Activated gamma-delta T cell (primary cell): Measurements from ENCODE around the gene TRIM58.

Experiments used
- DNase-seq: peaks from one replicate; lab custom pipeline; 2025; lab: John Stamatoyannopoulos, UW

TRIM58 gene

DNA sequence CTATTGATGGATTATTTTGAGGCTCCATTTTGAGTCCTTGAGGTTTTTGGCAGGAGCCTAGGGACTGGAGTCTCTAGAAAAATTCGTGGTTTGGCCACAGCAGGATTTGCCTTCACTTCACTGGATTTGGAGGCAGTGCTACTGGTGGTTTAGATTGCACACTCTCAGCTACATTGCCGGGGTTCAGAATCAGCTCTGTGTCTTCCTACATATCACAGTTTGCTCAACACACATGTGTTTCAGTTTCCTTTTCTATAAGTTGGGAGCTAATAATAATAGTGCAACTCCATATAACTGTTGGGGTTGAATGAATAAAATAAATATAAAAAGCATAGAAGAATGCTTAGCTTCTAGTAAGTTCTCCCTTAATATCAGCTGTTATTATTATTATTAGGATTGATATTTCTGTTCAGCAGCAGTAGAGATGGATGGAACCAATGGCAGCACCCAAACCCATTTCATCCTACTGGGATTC, 38.2 kb downstream of the TRIM58 start, which contains the start of gene OR2W3:
TSS of gene OR2W3 (plus strand) at position 425 of the 475 bp plus-strand sequence. CDS start at position 425, 0 bp downstream.
- DNase-seq, result no peak

DNA sequence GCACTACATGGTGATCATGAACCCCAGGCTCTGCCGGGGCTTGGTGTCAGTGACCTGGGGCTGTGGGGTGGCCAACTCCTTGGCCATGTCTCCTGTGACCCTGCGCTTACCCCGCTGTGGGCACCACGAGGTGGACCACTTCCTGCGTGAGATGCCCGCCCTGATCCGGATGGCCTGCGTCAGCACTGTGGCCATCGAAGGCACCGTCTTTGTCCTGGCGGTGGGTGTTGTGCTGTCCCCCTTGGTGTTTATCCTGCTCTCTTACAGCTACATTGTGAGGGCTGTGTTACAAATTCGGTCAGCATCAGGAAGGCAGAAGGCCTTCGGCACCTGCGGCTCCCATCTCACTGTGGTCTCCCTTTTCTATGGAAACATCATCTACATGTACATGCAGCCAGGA, 39.0 kb downstream of the TRIM58 start:
- DNase-seq, result no peak

DNA sequence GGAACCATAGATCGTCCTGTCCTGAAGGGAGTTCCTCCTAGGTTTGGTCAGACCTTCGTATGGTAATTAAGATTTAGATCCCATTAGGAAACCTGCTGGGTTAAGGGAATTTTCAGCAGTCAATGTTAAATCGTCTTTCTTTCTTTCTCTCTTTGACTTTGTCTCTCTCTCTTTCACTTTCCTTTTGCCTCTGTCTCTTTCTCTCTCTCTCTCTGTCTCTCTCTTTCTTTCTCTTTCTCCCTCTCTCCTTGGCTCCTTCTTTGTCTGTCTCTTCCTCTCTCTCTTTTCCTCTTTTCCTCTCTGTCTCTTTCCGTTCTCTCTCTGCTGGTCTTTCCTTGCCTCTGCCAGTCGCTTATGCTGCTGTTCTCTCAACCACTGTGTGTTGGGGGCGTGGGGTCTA, 47.1 kb downstream of the TRIM58 start:
- DNase-seq, result no peak

DNA sequence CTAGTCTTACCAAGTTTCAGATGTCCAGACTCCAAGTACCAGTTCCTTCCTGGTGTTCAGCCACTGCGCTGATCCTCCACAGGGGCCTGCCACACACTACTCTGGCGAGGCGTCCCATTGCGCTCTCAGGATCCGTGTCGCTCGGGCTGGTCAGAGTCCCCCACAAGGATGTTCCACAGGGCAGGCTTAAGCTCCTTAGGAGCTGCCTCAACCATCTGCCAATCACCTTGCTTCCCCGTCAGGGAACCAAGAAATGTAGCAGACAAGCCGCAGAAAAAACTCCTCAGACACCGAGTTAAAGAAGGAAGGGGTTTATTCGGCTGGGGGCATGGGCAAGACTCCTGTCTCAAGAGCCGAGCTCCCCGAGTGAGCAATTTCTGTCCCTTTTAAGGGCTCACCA, 48.2 kb downstream of the TRIM58 start:
- no peak for DNase-seq

DNA sequence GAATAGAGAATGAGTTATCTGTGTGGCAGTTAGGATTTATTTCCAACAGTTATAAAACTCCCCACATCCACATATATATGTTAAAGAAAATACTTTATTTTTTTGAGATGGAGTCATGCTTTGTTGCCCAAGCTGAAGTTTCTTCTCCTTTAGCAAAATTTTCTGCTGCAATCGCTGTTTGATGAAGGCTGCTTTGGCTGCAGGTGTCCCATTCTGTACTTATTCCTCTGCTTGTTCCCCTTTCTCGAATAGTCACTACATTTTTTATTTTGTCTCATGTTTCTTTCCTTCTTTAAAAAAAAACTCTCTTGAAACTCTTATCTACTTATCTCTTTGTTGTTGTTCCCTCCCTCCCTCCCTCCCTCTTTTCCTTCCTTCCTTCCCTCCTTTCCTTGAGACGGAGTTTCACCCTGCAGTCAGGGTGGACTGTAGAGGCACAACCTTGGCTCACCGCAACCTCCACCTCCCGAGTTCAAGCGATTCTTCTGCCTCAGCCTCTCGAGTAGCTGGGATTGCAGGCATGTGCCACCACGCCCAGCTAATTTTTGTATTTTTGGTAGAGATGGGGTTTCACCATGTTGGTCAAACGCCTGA, 49.0 kb downstream of the TRIM58 start:
- DNase-seq, result no peak

DNA sequence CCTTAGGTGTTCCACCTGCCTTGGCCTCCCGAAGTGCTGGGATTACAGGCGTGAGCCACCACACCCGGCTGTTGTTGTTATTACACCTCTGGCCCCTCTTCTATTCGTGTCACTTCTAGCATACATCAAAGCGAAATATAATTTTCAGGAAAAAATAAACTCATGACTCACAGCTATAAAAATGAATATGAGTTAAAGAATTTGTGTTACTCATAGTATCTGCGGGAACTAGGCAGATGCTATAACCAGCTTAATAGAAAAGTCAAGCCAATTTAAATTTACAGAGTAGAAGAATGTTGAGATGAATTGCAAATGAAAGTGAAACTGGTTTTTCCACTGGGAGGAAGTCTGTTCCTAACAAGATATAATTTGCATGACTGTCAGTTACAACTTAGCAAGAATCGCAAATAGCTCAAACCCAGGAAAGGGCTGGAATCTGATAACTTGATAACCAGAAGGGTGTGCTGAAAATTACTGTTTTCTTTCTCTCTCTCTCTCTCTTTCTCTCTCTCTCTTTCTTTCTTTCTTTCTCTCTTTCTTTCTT, 49.6 kb downstream of the TRIM58 start:
- DNase-seq, result no peak

DNA sequence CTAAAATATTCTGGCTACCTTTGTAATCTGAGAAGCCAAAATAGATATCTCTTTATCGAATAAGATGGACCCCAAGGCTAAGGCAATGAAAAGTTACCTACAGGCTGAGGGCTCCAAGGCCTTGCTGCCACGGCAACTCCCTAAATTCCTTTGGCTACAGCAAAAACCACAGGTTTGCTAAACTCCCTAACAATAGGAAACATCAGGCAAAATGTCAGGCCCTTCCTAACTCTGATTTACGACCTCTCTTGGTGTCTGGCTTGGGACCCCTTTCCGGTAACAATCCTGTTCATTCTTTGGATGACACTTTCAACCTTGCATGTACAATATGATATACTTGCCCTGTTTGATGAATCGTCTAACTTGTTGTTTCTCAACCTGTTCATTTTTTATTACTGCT, 51.8 kb downstream of the TRIM58 start:
- no peak for DNase-seq

DNA sequence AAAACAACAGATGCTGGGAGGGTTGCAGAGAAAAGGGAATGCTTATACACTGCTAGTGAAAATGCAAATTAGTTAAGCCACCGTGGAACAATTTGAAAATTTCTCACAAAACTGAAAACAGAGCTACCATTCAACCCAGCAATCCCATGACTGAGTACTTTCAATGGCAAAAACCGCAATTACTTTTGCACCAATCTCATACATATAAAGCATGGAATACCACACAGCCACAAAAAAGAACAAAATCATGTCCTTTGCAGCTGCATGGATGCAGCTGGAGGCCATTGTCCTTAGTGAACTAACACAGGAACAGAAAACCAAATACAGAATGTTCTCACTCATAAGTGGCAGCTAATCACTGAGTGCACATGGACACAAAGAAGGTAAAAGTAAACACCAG, 56.8 kb downstream of the TRIM58 start:
- no peak for DNase-seq

DNA sequence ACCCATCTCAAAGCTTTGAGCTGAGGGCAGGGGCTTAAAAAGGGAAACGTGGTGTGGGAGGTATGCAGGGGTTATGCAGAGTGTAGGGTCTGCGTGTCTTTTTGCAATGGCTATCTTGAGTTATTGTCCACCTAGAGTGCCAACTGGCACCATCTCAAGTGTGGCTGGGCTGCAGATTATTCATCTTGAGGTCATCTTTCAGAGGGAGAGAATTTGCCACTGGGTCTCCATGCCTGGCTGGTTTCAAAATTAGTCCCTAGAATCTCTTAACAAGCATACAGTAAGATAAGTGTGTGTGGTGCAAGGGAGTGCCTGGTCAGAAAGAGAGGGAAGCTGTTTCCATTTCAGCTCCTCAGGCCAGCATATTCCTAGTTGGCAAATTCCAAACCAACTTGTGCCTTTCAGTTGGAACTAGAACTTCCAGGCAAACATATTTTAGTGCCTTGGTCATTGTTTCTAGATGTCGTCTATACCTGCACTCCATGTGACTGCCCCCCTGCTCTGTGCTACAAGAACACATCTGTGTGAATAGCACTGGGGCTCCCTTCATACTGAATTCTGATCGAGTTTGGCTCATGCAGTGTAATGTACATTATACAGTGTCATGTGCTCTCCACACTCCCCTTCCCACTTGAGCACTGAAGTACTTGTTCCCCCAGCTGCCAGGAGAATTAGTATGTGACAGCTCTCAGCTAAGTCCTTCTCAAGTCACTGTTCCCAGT, 58.1 kb downstream of the TRIM58 start:
- DNase-seq, result no peak

DNA sequence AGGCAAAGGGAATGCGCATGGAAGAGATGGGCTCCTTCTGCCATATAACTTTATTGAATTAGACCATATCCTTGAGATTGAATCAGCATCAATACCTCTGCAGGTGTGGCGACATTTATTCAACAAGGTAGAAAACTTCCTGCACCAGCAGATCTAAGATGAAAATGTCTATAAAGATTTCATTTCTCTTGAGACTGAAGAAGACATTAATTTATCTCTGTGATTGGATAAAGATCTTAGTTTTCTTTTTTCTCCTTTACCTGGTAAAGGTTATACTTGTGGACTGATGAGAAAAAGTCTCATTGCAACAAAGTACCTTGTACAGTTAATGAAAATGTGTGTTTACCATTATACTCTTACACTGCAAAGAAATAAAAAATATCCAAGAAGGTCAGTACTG, 63.0 kb downstream of the TRIM58 start, which contains the start of gene OR2T8:
TSS of gene OR2T8 (plus strand) at position 301 of the 400 bp plus-strand sequence. CDS start 766 bp downstream, outside the sequence.
- no peak for DNase-seq

DNA sequence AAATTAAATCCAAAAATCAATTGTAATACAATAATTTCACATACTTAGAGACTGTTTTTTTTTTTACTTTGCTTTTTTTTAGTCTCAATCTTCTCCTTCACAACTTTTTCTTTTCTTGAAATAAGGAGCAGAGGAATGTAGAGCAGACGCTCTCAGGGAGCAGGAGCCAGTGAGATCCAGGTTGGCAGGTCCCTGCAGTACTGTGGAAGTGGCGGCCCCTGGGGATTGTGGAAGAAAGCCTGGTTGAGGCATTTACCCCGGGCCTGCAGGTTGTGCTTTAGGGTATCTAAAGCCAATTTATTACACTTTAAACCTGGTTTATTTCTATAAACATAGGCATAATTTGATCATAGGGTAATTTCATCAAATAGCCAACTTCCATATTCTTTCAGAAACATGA, 67.0 kb downstream of the TRIM58 start:
- DNase-seq, result no peak

DNA sequence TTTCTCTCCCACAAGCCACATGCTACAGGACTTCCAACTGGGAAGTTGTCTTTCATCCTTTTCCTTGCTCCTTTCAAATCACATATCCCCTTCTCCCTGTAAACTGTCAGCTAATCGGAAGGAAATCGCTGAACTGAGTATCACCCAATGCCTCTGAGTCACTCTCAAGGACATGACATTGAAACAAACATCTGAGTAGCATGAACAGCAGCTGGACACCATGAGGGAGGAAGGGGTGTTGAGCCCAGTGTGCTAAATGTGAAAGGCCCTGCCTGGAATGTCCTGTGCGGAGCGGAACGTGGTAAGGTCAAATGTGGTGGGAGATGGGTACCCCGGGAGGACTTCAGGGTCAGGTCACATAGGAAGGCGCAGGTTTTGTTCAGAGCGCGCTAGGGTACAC, 67.9 kb downstream of the TRIM58 start, which contains the start of gene OR2AJ1:
TSS of gene OR2AJ1 (plus strand) at position 22 of the 400 bp plus-strand sequence. CDS start 8,880 bp downstream, outside the sequence.
- no peak for DNase-seq
